Measurements from ENCODE around the gene TNFRSF4.

DNA sequence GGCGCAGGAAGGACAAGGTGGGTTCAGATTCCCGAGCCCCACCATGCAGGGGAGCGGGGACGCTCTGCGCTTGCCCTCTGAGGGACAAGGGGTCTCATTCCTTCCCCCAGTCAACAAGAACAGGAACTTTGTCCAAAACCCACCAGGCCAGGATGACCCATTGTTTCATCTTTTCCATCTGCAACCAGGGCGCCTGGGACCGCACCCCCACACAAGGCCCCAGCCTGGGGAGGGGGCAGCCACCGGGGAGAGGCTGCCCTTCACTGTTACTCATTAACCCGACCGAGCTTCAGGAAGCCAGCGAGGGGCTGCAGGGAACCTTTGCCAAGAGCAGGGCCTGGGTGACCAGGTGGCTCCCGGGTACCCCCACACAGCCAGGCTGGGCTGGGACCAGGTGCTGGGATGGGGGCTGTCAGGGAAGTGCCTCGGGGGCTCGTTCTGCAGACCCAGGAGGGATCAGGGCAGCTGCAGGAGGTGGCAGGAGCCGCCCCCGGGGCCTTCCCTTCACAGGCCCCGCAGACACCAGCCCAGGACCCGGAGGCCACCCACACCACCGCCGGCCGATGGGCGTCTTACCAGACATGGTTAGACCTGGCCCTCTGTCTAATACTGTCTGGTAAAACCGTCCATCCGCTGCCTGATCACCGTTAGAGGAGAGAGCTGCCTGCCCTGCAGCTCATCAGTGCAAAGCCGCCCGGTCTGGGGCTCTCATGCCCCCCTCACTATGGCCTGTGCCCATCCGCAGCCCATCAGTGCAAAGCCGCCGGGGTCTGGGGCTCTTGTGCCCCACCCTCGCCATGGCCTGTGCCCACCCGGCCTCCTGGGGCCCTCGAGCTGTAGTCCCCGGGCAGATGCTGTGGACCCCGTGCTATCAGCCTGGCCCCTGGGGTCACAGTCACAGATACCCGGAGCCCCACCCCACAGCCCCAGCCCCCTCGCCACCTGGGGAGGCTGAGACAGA, 45.2 kb downstream of the TNFRSF4 start:
- TF ChIP-seq, protein P1, sequence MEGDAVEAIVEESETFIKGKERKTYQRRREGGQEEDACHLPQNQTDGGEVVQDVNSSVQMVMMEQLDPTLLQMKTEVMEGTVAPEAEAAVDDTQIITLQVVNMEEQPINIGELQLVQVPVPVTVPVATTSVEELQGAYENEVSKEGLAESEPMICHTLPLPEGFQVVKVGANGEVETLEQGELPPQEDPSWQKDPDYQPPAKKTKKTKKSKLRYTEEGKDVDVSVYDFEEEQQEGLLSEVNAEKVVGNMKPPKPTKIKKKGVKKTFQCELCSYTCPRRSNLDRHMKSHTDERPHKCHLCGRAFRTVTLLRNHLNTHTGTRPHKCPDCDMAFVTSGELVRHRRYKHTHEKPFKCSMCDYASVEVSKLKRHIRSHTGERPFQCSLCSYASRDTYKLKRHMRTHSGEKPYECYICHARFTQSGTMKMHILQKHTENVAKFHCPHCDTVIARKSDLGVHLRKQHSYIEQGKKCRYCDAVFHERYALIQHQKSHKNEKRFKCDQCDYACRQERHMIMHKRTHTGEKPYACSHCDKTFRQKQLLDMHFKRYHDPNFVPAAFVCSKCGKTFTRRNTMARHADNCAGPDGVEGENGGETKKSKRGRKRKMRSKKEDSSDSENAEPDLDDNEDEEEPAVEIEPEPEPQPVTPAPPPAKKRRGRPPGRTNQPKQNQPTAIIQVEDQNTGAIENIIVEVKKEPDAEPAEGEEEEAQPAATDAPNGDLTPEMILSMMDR (conservative IDR thresholded peaks at IDR 0.05; ENCODE audit: low read length) = no peak
- no peak for TF ChIP-seq EZH2phosphoT487 (IDR thresholded peaks at IDR 0.05; ENCODE audit: borderline replicate concordance, low read depth, low read length)

Data from OCI-LY7 (cell line).